HG03045 (cell line): ENCODE results near the gene YARS1.

Experiments
- ATAC-seq: cut with Tn5 transposase; IDR thresholded peaks from one replicate; pipeline ENCODE4 v1.9.1; 2021; ENCODE audit warnings: mild to moderate bottlenecking, moderate library complexity; ENCODE audit not compliant: unreplicated experiment

Gene YARS1

GRCh38 chr1:32817159-32817814 is at the start of gene YARS1, which contains the start of gene S100PBP:
Gene YARS1 (minus strand): TSS chr1:32817358. CDS start chr1:32817244, 114 bp downstream.
Gene S100PBP (plus strand): TSS chr1:32817653. CDS start chr1:32826100, 8,447 bp downstream.
- ATAC-seq: peak; percentile 86

DNA sequence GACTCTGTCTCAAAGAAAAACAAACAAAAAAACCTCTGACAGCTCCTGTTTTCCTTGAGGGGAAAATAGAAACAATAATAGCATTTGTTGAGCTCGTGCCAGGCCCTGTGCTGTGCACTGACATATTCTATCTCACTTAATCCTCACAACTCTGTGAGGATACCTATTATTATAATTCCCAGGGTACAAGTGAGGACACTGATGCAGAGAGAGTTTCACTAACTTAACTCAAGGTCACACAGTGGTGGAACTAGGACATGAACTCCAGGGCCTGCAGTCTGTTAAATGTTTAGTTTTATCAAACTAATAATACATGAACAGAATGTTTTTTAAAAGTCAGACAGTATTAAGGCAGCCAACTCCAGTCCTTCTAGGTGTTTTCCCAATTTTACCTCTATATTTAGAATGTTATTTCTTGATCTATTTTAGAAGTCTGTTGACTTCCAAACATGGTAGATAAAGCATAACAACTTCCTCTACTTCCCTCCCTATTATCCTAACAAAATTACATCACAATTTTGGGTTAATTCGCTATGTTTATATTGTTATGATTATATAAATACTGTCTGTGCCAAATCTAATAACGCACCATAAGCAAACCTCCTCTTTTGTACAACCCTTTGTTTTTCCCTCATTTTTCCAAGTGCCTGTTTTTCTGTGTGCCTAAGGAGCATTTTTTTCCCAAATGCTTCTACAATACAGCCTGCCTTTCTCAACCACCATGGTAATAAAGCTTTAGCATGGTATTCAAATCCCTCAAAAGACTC is 48.7 kb upstream of the YARS1 start:
- ATAC-seq: no peak

DNA sequence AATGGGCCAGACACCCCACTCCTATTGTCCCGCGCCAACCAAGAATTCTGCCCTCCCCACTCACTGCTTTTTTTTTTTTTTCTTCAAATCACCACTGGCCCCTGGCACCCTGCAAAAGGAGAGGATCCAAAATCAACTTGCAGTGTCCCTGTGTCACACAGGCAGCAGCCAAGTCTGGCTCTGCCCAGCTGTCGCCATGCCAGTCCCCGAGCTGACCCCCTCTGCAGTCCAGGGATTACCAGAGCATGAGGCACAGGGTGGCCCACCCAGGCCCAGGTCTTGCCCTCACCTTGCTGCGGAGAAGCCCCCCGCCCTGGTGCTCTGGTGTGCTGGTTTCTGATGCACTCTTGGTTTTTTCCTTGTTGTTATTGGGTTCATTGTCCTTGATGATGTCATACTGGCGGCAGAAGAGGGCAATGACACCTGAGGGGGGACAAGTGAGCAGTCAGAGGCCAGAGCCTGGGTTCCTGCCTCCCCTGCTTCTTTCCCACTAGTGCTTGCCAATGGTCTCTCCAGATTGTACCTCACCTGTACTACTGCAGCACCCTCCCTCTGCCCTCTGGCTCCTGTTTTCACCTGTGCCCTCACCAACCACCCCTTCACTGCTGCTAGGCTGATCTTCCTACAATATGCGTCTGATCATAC is 47.3 kb upstream of the YARS1 start:
- ATAC-seq: no peak

DNA sequence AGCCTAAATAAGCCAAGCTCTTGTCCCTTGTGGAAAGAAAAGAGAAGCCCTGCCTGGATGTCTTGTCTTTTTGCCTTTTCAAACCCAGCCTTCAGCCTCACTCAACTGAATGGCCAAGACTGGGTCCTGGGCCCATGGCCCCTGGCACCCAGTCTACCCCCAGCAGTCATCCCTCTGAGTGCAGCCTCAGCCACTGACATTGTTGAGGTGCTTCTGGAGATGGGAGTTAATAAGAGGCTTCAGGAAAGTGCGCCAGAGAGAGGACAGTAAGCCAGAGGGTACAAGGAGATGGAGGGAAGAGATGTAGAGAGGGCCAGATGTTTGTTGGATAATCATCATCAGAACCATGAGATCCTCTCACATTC is 46.7 kb upstream of the YARS1 start:
- no peak for ATAC-seq

GRCh38 chr1:32863218-32863880 is 46.2 kb upstream of the YARS1 start:
- no peak for ATAC-seq

GRCh38 chr1:32861904-32862695 is 44.9 kb upstream of the YARS1 start:
- ATAC-seq: no peak

GRCh38 chr1:32860566-32860965 is 43.4 kb upstream of the YARS1 start:
- ATAC-seq: no peak

DNA sequence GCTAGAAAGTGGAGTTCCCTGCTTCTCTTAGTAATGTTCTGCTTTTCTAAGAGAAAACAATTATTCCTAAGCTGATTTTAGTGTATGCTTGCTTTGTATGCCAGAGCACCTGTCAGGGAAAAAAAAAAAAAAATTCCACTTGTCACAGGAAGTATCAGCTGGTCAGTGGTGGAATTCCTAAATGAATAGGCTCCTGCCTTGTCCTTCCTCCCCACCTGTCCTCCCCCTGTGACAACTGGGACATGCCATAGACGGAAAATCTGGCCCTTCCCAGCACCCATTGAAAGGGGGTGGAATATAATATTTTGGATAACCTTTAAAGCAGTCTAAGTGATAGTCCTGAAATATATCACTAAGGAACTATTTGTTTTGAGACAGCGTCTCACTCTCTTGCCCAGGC is 42.8 kb upstream of the YARS1 start:
- no peak for ATAC-seq

DNA sequence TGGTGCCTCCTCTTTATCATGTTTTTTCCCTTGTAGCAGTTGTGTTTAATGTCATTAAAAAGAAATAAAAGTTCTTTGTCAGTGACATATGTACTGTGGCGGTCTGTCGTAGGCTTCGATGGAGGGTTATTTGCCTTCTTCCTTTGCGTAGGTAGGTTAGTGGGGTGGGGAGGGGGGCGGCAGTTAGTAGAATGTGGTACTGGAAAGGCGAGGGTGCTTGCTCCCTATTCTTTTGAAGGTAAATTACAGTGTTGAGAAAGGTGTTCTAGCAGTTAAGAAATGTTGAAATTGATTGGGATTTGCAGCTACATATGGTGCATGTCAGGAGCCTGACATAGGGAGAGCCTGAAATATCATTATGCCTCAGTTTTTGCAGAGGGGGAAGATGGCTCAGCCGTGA is 41.6 kb upstream of the YARS1 start:
- no peak for ATAC-seq

DNA sequence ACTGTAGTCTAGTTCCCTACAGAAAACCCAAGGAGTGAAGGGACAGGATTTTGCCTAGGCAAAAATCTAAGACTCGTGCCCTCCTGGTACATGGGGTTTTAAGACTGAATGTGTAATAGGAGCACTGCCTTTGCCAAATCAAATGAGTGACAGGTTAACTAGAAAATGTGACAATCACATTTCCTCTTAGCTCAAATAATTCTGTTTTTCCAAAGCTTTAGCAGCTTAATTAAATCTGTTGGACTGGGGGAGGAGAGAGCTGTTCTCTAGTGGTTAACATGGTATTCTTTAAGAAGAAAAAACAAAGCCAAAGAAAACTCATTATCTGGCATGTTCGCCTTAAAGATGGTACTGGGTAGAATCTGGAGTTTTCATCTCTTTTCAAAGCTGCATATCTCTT is 41.0 kb upstream of the YARS1 start:
- no peak for ATAC-seq

GRCh38 chr1:32855861-32856617 is 38.9 kb upstream of the YARS1 start:
- ATAC-seq: no peak

DNA sequence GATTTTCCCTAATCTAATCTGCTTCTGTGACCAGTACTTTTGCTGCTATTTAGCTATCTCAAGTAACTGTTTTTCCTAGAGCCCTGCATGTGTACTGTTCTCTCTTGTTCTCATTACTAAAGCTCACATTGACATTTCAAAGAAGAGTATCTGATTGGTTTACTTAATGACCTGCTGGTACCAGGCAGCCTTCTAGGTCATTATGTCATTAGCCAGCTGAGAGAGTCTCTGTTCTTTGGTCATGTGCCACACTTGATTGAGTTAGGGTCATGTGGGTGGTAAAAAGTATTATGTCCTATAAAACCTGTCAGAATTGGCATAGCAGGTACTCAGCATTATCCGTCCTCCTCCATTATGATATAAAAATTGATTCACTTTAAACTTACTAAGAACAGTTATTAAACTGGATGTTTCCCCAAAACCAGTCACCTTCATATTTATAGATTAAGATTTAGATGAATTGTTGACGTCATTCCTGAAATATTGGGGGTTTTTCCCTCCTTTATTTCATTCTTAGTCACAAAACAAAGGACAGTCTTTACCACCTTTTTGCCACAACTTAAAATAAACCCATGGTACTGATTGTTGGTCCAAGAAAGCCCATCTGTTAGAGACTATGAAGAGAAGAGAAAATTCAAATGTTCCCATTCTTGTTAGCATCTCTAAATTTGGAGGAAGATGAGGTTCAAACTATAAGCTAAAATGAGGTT is 31.4 kb upstream of the YARS1 start:
- no peak for ATAC-seq

DNA sequence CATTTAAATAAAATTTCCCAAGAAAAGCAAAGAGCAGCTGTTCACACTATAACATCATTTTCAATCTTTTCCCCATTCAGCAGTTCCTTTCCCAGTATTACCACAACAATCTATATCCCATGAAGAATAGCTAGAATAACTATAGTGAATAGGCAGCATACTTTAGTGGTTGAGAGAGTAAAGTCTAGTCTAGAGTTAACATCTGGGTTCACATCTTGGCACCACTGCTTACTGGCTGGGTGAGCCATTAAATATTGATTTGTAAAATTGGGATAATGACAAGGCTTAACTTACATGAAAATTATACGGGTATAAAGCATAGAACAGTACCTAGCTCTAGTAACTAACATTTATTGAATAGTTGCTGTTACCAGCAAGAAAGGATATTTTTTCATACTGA is 14.7 kb upstream of the YARS1 start:
- ATAC-seq: no peak

GRCh38 chr1:32830092-32830852 is 13.1 kb upstream of the YARS1 start:
- no peak for ATAC-seq

DNA sequence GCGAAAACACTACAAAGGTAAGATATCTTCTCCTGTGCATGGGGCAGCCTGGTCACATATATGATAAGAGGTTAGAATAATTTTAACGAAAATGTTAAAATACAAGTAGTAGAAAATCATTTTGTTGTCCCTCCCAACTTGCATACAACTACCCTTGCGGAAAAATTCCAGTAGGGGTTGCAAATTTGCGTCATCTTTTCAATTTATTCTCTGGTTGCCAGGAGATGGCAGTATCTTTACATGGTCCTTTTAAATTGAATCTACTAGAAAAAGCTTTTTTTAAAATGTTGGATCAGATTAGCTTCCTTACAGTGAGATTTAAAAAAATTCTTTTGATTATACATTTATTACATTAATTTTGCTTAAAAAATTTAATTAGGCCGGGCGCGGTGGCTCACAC is 11.2 kb upstream of the YARS1 start:
- no peak for ATAC-seq

DNA sequence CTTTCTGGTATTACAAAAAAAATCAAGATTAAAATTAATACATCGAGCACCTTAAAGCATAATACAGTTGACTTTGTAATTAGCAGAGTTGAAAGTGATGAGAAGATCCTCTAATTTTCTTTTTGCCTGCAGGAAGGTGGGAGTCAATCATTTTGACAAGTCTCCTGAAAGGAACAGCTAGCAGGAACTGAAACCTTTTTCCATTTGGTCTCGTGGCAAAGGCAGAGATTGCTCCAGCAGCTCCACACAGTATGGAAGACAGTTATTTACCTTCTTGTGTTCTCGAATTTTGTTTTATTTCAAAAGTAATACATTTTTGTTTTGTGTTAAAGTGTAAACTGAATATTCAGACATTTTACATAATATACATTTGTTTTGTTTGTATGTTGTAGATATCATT is 8.0 kb upstream of the YARS1 start:
- no peak for ATAC-seq

- no peak for ATAC-seq
These were observed 1.8 kb upstream of the YARS1 start for GRCh38 chr1:32818804-32819541.
